ENCODE measurements around the gene CDC42BPG. TPM values are rescaled to one million over a fixed set of nuclear protein-coding genes. Genes with fewer than 3 reads are reported as not detected.
A peak's percentile ranks its signal among the peaks of the same experiment; 100 is the strongest.

CDC42BPG gene
- total and polyA plus RNA-seq, 9 of the 15 experiments (the other 6 are each of a cell fraction or from before 2014, with no cell fraction given): 0.04 to 8.8 (median 2.1) TPM

DNA sequence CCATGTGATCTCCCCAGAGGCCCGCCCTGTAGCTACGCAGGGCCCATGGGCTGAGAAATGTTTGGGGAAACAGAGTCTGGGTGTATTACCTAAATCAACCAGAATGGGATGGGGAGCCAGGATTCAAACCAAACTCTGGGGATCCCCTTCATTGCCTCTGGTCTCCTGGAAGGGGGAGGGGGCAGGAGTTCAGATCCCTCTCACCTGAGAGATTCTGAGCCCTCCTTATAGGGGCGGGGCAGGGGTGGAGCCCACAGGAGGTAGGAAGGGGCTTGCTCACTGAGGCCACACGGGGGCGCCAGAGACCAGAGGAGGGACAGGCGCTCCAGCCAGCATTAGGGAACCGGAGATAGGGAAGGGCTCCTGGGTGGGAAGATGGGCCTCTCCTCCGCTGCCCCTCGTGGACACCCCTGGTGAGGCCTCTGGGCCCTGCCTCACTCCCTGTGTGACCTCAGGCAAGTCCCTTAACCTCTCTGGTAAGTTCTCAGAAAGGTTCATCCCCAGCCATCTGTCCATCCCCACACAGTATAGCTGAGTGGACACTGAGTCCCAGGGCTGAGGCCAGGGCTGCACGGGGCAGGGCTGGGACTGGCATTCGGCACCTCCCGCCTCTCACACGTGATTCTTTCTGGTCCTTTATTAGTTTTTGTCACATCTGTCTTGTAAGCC lies 2.7 kb upstream of the CDC42BPG start (continued):
- TF ChIP-seq SP1 (CRISPR knock-in tag; IDR thresholded peaks at IDR 0.05) (peak; percentile 96), SMC3 (conservative IDR thresholded peaks at IDR 0.05; ENCODE audit: insufficient read depth, low read depth, low read length) (peak; percentile 95), TOE1 (IDR thresholded peaks at IDR 0.05; ENCODE audit: borderline replicate concordance) (0 out of 2 replicates have a peak, but pooled peaks have one; percentile 47), TOE1 (CRISPR knock-in tag; IDR thresholded peaks at IDR 0.05; ENCODE audit: borderline replicate concordance, low read depth) (no peak)
- TF ChIP-seq, protein P1, sequence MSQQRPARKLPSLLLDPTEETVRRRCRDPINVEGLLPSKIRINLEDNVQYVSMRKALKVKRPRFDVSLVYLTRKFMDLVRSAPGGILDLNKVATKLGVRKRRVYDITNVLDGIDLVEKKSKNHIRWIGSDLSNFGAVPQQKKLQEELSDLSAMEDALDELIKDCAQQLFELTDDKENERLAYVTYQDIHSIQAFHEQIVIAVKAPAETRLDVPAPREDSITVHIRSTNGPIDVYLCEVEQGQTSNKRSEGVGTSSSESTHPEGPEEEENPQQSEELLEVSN (IDR thresholded peaks at IDR 0.05; ENCODE audit: borderline replicate concordance in 1 of 2, extremely low read depth in 1 of 2, insufficient read depth in 1 of 2, insufficient read length in 1 of 2, low read depth in 1 of 2, low read length in 1 of 2, poor library complexity in 1 of 2, severe bottlenecking in 1 of 2): peak; percentile 51 to 65
- TF ChIP-seq, protein P2, sequence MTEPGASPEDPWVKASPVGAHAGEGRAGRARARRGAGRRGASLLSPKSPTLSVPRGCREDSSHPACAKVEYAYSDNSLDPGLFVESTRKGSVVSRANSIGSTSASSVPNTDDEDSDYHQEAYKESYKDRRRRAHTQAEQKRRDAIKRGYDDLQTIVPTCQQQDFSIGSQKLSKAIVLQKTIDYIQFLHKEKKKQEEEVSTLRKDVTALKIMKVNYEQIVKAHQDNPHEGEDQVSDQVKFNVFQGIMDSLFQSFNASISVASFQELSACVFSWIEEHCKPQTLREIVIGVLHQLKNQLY (CRISPR knock-in tag; conservative IDR thresholded peaks at IDR 0.05): no peak
- TF ChIP-seq, protein P3, sequence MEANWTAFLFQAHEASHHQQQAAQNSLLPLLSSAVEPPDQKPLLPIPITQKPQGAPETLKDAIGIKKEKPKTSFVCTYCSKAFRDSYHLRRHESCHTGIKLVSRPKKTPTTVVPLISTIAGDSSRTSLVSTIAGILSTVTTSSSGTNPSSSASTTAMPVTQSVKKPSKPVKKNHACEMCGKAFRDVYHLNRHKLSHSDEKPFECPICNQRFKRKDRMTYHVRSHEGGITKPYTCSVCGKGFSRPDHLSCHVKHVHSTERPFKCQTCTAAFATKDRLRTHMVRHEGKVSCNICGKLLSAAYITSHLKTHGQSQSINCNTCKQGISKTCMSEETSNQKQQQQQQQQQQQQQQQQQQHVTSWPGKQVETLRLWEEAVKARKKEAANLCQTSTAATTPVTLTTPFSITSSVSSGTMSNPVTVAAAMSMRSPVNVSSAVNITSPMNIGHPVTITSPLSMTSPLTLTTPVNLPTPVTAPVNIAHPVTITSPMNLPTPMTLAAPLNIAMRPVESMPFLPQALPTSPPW (CRISPR knock-in tag; IDR thresholded peaks at IDR 0.05): peak; percentile 82
- TF ChIP-seq, protein P4, sequence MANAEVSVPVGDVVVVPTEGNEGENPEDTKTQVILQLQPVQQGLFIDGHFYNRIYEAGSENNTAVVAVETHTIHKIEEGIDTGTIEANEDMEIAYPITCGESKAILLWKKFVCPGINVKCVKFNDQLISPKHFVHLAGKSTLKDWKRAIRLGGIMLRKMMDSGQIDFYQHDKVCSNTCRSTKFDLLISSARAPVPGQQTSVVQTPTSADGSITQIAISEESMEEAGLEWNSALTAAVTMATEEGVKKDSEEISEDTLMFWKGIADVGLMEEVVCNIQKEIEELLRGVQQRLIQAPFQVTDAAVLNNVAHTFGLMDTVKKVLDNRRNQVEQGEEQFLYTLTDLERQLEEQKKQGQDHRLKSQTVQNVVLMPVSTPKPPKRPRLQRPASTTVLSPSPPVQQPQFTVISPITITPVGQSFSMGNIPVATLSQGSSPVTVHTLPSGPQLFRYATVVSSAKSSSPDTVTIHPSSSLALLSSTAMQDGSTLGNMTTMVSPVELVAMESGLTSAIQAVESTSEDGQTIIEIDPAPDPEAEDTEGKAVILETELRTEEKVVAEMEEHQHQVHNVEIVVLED (CRISPR knock-in tag; IDR thresholded peaks at IDR 0.05): peak; percentile 16; the same call in 1 of the 2 replicates
- TF ChIP-seq, protein P5, sequence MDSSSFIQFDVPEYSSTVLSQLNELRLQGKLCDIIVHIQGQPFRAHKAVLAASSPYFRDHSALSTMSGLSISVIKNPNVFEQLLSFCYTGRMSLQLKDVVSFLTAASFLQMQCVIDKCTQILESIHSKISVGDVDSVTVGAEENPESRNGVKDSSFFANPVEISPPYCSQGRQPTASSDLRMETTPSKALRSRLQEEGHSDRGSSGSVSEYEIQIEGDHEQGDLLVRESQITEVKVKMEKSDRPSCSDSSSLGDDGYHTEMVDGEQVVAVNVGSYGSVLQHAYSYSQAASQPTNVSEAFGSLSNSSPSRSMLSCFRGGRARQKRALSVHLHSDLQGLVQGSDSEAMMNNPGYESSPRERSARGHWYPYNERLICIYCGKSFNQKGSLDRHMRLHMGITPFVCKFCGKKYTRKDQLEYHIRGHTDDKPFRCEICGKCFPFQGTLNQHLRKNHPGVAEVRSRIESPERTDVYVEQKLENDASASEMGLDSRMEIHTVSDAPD (CRISPR knock-in tag; IDR thresholded peaks at IDR 0.05): no peak
- TF ChIP-seq, protein P6, sequence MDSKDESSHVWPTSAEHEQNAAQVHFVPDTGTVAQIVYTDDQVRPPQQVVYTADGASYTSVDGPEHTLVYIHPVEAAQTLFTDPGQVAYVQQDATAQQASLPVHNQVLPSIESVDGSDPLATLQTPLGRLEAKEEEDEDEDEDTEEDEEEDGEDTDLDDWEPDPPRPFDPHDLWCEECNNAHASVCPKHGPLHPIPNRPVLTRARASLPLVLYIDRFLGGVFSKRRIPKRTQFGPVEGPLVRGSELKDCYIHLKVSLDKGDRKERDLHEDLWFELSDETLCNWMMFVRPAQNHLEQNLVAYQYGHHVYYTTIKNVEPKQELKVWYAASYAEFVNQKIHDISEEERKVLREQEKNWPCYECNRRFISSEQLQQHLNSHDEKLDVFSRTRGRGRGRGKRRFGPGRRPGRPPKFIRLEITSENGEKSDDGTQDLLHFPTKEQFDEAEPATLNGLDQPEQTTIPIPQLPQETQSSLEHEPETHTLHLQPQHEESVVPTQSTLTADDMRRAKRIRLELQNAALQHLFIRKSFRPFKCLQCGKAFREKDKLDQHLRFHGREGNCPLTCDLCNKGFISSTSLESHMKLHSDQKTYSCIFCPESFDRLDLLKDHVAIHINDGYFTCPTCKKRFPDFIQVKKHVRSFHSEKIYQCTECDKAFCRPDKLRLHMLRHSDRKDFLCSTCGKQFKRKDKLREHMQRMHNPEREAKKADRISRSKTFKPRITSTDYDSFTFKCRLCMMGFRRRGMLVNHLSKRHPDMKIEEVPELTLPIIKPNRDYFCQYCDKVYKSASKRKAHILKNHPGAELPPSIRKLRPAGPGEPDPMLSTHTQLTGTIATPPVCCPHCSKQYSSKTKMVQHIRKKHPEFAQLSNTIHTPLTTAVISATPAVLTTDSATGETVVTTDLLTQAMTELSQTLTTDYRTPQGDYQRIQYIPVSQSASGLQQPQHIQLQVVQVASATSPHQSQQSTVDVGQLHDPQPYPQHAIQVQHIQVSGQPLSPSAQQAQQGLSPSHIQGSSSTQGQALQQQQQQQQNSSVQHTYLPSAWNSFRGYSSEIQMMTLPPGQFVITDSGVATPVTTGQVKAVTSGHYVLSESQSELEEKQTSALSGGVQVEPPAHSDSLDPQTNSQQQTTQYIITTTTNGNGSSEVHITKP (IDR thresholded peaks at IDR 0.05; ENCODE audit: partially characterized antibody): peak; percentile 24

Data from K562 (cell line).